BJ (cell line): Measurements from ENCODE around the gene ACOXL. TPM values are rescaled to one million over a fixed set of nuclear protein-coding genes. Genes with fewer than 3 reads are reported as not detected.

Experiments
- CTCF ChIA-PET: fragments of 350-600 bp; formaldehyde crosslinking; extraction: SDS; loops from one replicate; lab custom pipeline; 2021; ENCODE audit warnings: antibody characterized with exemption, inconsistent platforms; lab: Yijun Ruan, JAX
- POLR2A ChIA-PET: fragments of 300-600 bp; sonication (Branson Sonifier 250); formaldehyde crosslinking; extraction: SDS; loops from one replicate; lab custom pipeline; 2021; ENCODE audit warnings: antibody characterized with exemption; lab: Charles Lee
- DNase-seq: peaks from one replicate; pipeline ENCODE4 v3.0.0-alpha.2; 2011; ENCODE audit warnings: low read depth
- H3K27me3 ChIP-seq: 2 replicates; pipeline ENCODE4 v1.6.0; 2011; ENCODE audit warnings: low read length; ENCODE audit not compliant: control insufficient read depth, insufficient read depth
- H3K36me3 ChIP-seq: 2 replicates; pipeline ENCODE4 v1.5.1; 2011; ENCODE audit warnings: low read length; ENCODE audit not compliant: control insufficient read depth, insufficient read depth
- H3K4me3 ChIP-seq: 2 replicates; pipeline ENCODE4 v1.5.1; 2011; ENCODE audit warnings: low read depth, mild to moderate bottlenecking, control low read depth, low read length
- CTCF ChIP-seq: IDR thresholded peaks from 2 replicates; pipeline ENCODE4 v1.5.1; 2011; ENCODE audit warnings: low read depth, mild to moderate bottlenecking, control low read depth, inconsistent platforms, low read length, moderate library complexity; ENCODE audit not compliant: insufficient read depth
- polyA plus RNA-seq: library from polyadenylated mRNA; depleted of rRNA; stranded (reverse); fragments of >200 nt; gene quantifications from 2 replicates; pipeline ENCODE4 v1.2.3, GENCODE V29; 2011

ACOXL gene
- polyA plus RNA-seq, 1 experiment = not detected

- POLR2A ChIA-PET = no interaction called here
- Histone ChIP-seq H3K4me3 (no peak overlapping the region), H3K27me3 (peaks cover 2% of the 10 kb centered on the region), H3K36me3 (no peaks in the 10 kb centered on the region)
- DNase-seq = no peak
- CTCF ChIA-PET = no interaction called here
- no peak for TF ChIP-seq CTCF
Observed at GRCh38 chr2:110777531-110778311, 45.3 kb downstream of the ACOXL start.

DNA sequence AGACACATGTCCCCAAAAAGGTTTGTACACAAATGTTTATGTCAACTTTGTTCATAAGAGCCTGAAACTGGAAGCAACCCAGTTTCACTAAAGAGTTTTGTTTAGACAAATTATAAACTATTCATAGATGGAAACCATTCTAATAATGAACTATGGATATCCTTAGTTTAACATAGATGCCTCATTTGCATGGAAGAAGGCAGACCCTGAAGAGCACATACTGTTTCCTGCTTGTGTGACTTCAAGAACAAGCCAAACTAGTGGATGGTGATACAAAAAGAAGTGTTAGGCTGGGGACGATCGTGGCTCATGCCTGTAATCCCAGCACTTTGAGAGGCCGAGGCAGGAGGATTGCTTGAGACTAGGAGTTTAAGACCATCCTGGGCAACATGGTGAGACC lies 48.1 kb downstream of the ACOXL start:
- H3K4me3 ChIP-seq = no peak overlapping the region
- ChIA-PET CTCF (interaction anchor here (2.6 kb wide), 1 partner anchor 8 kb away, joined by 8 read pairs; no protein-coding TSS in a partner anchor), POLR2A (no interaction called here)
- TF ChIP-seq CTCF = no peak
- H3K27me3 ChIP-seq = no peaks in the 10 kb centered on the region; the same call in 1 of the 2 replicates
- DNase-seq = no peak
- H3K36me3 ChIP-seq = no peaks in the 10 kb centered on the region

- no peak for DNase-seq
- ChIA-PET POLR2A (no interaction called here), CTCF (interaction anchor here (2.0 kb wide), 1 partner anchor 29 kb away, joined by 5 read pairs; no protein-coding TSS in a partner anchor)
- no peaks in the 10 kb centered on the region for H3K36me3 ChIP-seq
- no peaks in the 10 kb centered on the region for H3K27me3 ChIP-seq
- no peak for TF ChIP-seq CTCF
- H3K4me3 ChIP-seq = no peak overlapping the region
Observed at GRCh38 chr2:110783196-110783873, 51.0 kb downstream of the ACOXL start.

GRCh38 chr2:110784047-110784631 lies 51.8 kb downstream of the ACOXL start:
- peaks cover 2% of the 10 kb centered on the region; the same call in 1 of the 2 replicates for H3K27me3 ChIP-seq
- ChIA-PET POLR2A (no interaction called here), CTCF (interaction anchor here (0.6 kb wide), 1 partner anchor 1184 kb away, joined by 4 read pairs; no protein-coding TSS in a partner anchor)
- DNase-seq = no peak
- H3K36me3 ChIP-seq = no peaks in the 10 kb centered on the region
- no peak overlapping the region for H3K4me3 ChIP-seq
- no peak for TF ChIP-seq CTCF

DNA sequence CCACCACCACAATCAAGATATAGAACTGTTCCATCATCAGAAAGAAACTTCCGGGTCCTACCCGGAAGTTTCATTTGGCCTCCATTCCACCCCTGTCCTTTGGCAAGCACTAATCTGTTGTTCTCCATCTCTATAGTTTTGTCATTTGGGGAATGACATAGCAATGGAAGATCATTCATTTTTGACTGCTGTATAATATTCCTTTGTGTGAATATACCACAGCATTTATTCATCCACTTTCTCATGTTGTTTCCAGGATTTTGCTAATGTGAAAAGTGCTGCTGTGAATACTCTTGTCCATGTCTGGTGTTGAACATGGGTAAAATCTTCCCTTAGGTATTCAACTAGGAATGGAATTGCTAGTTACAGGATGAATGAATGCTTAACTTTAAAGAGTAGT lies 53.1 kb downstream of the ACOXL start:
- no peak for TF ChIP-seq CTCF
- no peak overlapping the region for H3K4me3 ChIP-seq
- ChIA-PET CTCF (no interaction called here), POLR2A (no interaction called here)
- no peaks in the 10 kb centered on the region for H3K36me3 ChIP-seq
- peaks cover 2% of the 10 kb centered on the region; the same call in 1 of the 2 replicates for H3K27me3 ChIP-seq
- no peak for DNase-seq
